Psoas muscle (tissue), 8 donors: Measurements from ENCODE around the gene GIPC3. TPM values are rescaled to one million over a fixed set of nuclear protein-coding genes. Genes with fewer than 3 reads are reported as not detected.

ENCODE experiments used
- ATAC-seq, 4 donors: fragments of 200-7000 bp; cut with Tn5 transposase; one replicate each; pipeline ENCODE4 v1.9.1; 2020; ENCODE audit warnings: moderate library complexity in 3 of 4, mild to moderate bottlenecking in 2 of 4
- DNase-seq, 2 donors: peaks; one replicate each; pipeline ENCODE4 v3.0.0-alpha.2; 2020
- H3K27ac ChIP-seq: fragments of 200-600 bp; one replicate; pipeline ENCODE4 v1.8.0; 2022
- H3K27me3 ChIP-seq, 3 donors: fragments of 200-600 bp in 1 of 3; one replicate each; pipeline versions ENCODE4 v1.6.1 to v1.8.0; 2013 to 2022; ENCODE audit warnings: low read length in 2 of 3, mild to moderate bottlenecking in 2 of 3, moderate library complexity in 1 of 3; ENCODE audit not compliant: insufficient read depth in 3 of 3
- H3K36me3 ChIP-seq, 2 donors: fragments of 200-600 bp in 1 of 2; one replicate each; pipeline versions ENCODE4 v1.6.1 to v1.8.0; 2013 to 2022; ENCODE audit warnings: low read depth in 1 of 2, mild to moderate bottlenecking in 1 of 2, moderate library complexity in 1 of 2; ENCODE audit not compliant: insufficient read depth in 1 of 2
- H3K4me1 ChIP-seq: fragments of 200-600 bp; one replicate; pipeline ENCODE4 v1.8.0; 2022
- H3K4me3 ChIP-seq: fragments of 200-600 bp; one replicate; pipeline ENCODE4 v1.8.0; 2022; ENCODE audit warnings: mild to moderate bottlenecking
- H3K9me3 ChIP-seq: fragments of 200-600 bp; one replicate; pipeline ENCODE4 v1.8.0; 2022
- WGBS, 3 donors: extraction: QIAGEN DNeasy Blood & Tissue Kit; methylation state at CpG; one replicate each; pipeline versions ENCODE4 v1.1.6 to v1.1.7; 2013; 5-methylcytosine and 5-hydroxymethylcytosine counted together
- intact Hi-C, 2 donors: fragments of 100-400 bp; cut with DNase I; formaldehyde crosslinking; loops; one replicate each; pipeline versions ENCODE4 v1.11.0 to v1.14.2; 2022
- polyA plus RNA-seq, 3 donors: library from polyadenylated mRNA; stranded (reverse); fragments of 200-250 nt; gene quantifications; one replicate each; pipeline ENCODE4 v1.2.3, GENCODE V29; 2013
- total RNA-seq, 4 donors: library from RNA; stranded (reverse); fragmentation: NEBNext Ultra II Directional in 2 of 4; extraction: Animal tissue kit (Norgen Biotek cat#: 25700) in 2 of 4; gene quantifications; one replicate each; pipeline versions ENCODE4 v1.2.1 to v1.2.4, GENCODE V29; 2021 to 2023
- TF ChIP-seq, protein P1 (sequence below): fragments of 200-600 bp; IDR thresholded peaks from one replicate; pipeline ENCODE4 v1.8.0; 2022; ENCODE audit warnings: antibody characterized with exemption
- donor health status: healthy with polysubstance abuse.
- donor health status: DM: no; HTN: no; CAD: no; lungs with moderate emphysema.
- donor health status: Bipolar disorder and iron deficiency.
- donor health status: healthy.
- donor health status: DM: yes; HTN: yes; CAD: no.
- donor health status: DM: no; HTN: no; CAD: no.
- donor health status: DM: no; HTN: no; CAD: no.
- donor health status: DM: yes; HTN: yes; CAD: no.

The GIPC3 gene
- total and polyA plus RNA-seq, 7 donors = 0.30 to 1.1 (median 0.45) TPM

DNA sequence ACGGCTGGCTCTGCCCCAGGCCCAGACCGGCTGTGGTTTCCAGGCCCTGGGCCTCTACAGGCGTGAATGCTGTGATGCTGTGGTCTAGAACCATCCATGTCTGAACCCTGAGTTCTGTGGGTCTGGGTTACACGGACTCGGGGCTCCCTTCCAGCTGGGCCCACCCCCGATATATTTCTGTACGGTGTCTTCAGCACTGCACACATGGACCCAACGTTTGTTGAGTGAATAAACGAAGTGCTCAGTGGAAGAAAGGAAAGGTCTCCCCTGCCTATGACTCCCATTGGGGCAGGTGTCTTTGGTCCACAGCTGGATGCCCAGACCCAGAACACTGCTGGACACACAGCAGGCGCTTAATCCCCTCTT is 39.6 kb upstream of the GIPC3 start:
- H3K27ac ChIP-seq = no peak overlapping the region
- no peaks in the 10 kb centered on the region for H3K4me1 ChIP-seq
- TF ChIP-seq, protein P1, sequence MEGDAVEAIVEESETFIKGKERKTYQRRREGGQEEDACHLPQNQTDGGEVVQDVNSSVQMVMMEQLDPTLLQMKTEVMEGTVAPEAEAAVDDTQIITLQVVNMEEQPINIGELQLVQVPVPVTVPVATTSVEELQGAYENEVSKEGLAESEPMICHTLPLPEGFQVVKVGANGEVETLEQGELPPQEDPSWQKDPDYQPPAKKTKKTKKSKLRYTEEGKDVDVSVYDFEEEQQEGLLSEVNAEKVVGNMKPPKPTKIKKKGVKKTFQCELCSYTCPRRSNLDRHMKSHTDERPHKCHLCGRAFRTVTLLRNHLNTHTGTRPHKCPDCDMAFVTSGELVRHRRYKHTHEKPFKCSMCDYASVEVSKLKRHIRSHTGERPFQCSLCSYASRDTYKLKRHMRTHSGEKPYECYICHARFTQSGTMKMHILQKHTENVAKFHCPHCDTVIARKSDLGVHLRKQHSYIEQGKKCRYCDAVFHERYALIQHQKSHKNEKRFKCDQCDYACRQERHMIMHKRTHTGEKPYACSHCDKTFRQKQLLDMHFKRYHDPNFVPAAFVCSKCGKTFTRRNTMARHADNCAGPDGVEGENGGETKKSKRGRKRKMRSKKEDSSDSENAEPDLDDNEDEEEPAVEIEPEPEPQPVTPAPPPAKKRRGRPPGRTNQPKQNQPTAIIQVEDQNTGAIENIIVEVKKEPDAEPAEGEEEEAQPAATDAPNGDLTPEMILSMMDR = no peak
- ATAC-seq = no peak
- peaks cover 0 to 25% of the 10 kb centered on the region in 2 donors for H3K36me3 ChIP-seq
- 74 to 80% (median 75%) methylated on average over 10 of the region's 10 CpGs for WGBS, 3 donors
- H3K9me3 ChIP-seq = no peaks in the 10 kb centered on the region
- H3K4me3 ChIP-seq = no peak overlapping the region
- DNase-seq = no peak
- intact Hi-C loops = loop anchor here (2.0 kb wide), 1 partner anchor 73 kb away; no protein-coding TSS in a partner anchor
- no peaks in the 10 kb centered on the region for H3K27me3 ChIP-seq

DNA sequence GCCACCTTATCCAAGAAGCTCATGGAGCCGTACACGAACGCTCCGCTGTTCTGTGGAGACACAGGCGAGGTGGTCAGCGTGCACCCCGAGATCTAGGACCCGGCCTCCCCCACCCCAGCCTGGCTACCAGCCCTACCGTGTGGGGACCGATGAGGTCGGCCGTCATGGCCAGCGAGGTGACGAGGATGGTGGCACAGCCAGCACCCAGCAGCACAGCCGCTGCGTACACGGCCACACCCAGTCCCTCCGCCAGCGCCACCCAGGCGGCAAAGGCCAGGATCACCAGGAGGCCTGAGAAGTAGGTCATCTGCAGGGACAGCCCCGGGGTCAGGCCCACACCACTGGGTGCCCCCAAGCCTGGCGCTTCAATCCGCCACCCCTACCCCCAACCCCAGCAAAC is 39.2 kb upstream of the GIPC3 start:
- intact Hi-C loops = no loop called here
- no peak for ATAC-seq
- Histone ChIP-seq H3K4me3 (no peak overlapping the region), H3K27me3 (no peaks in the 10 kb centered on the region), H3K27ac (no peak overlapping the region), H3K9me3 (no peaks in the 10 kb centered on the region), H3K4me1 (no peaks in the 10 kb centered on the region), H3K36me3 (peaks cover 0 to 30% of the 10 kb centered on the region in 2 donors)
- TF ChIP-seq, protein P1 = no peak
- WGBS, 3 donors = 88 to 92% (median 90%) methylated on average over 23 of the region's 23 CpGs
- DNase-seq = no peak

DNA sequence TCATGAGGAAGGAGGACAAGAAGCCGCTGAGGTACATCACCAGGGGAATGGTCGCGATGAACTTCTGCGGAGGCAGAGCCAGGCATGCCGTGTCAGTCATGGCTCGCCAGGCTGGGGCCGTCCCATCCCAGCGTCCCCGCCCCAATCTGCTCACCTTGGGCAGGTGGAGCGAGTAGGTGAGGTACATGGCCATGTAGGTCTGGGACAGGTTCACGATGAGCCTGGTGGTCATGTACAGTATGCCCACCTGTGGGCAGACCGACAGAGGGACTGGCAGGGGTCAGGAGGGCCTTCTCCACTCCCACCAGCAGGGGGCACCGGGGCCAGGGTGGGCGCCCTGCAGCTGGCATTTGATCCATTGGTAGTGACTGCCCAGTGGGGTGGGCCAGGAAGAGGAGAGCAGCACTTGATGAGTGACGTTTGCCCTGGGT is 38.0 kb upstream of the GIPC3 start:
- intact Hi-C loops = no loop called here
- 83 to 89% (median 85%) methylated on average over 15 of the region's 15 CpGs for WGBS, 3 donors
- no peak for ATAC-seq

DNA sequence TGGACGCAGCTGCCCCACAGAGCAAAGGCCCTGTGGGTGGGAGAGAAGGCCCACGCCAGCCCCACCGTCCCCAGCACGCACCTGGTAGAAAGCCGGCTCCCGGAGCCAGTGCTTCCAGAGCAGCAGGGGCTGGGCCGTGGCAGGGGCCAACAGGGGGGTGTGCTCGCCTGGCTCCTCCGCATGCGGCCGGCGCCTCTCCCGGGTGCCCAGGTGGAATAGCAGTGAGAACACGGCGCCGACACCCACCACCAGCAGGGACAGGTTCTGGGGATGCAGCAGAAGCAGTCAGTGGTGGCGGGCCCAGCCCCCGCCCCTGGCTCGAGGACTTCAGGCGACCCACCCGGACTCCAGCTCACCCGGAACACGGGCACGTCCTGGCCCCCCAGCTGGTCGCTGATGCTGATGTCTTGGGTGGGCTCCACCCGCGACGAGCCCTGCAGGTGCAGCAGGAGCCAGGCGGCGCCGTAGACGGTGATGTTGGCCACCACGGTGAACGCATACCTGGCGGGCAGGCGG is 37.5 kb upstream of the GIPC3 start:
- Histone ChIP-seq H3K4me1 (no peaks in the 10 kb centered on the region), H3K36me3 (peaks cover 0 to 30% of the 10 kb centered on the region in 2 donors), H3K27ac (no peak overlapping the region), H3K27me3 (no peaks in the 10 kb centered on the region), H3K9me3 (no peaks in the 10 kb centered on the region), H3K4me3 (no peak overlapping the region)
- 79 to 88% (median 84%) methylated on average over 31 to 36 of the region's 36 CpGs for WGBS, 3 donors
- intact Hi-C loops = no loop called here
- DNase-seq = no peak
- ATAC-seq = no peak
- TF ChIP-seq, protein P1 = no peak

More for the DNA sequence above, 38.0 kb upstream of the GIPC3 start:
- Histone ChIP-seq H3K4me1 (no peaks in the 10 kb centered on the region), H3K36me3 (peaks cover 0 to 30% of the 10 kb centered on the region in 2 donors), H3K4me3 (no peak overlapping the region), H3K27me3 (no peaks in the 10 kb centered on the region), H3K27ac (no peak overlapping the region), H3K9me3 (no peaks in the 10 kb centered on the region)
- TF ChIP-seq, protein P1 = peak; percentile 38
- no peak for DNase-seq

DNA sequence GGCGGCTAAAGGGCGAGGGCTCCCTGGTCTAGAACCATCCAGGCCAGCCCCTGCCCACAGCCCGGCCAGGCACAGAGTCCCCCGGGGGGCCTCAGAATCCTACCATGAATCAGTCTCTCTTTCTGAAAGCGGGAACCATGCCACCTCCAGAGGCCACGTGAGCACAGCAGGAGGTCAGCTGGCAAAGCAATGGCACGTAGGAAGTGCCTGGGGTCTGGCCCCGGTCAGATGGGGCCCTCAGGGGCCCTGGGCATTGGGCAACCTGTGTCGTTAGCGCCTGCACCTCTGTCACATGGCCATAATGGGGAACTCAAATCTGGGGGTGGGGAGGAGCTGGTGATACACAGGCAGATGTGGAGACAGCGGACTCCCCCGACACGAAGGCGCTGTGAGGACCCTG is 36.7 kb upstream of the GIPC3 start:
- H3K36me3 ChIP-seq = peaks cover 0 to 30% of the 10 kb centered on the region in 2 donors
- H3K9me3 ChIP-seq = no peaks in the 10 kb centered on the region
- H3K4me1 ChIP-seq = no peaks in the 10 kb centered on the region
- TF ChIP-seq, protein P1 = no peak
- DNase-seq (no peak), ATAC-seq (no peak)
- no peaks in the 10 kb centered on the region for H3K27me3 ChIP-seq
- no peak overlapping the region for H3K4me3 ChIP-seq
- WGBS, 3 donors = 72 to 78% (median 75%) methylated on average over 14 of the region's 14 CpGs
- intact Hi-C loops = no loop called here
- H3K27ac ChIP-seq = no peak overlapping the region
